Globus pallidus (tissue), 1 donor: ENCODE results near the gene OR2T10.
"Not testable (repeated sequence)": the region's sequence is repeated elsewhere in the genome, so short reads cannot be mapped to it uniquely, and the experiment has no call there.

Source experiments
- DNase-seq: peaks from one replicate; pipeline ENCODE4 v3.0.0-alpha.2; 2015; ENCODE audit warnings: low spot score

OR2T10 gene

DNA sequence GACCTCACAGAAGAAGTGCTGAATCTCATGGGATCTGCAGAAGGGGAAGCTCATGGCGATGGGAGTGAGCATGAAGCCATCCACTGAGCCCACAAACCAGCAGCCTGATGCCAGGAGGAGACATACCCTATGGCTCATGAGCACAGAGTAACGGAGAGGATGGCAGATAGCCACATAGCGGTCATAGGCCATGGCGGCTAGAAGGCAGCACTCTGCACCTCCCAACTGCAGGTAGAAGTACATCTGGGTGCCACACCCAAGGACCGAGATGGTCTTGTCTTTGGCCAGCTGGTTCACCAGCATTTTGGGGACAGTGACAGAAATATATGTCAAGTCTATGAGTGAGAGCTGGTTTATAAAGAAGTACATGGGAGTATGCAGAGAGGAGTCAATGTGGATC, 4.3 kb downstream of the OR2T10 start:
- no peak for DNase-seq

- no peak for DNase-seq
Observed at GRCh38 chr1:248592655-248593054, 4.8 kb downstream of the OR2T10 start.

- DNase-seq: no peak
Observed at GRCh38 chr1:248590055-248590454, 7.4 kb downstream of the OR2T10 start.

DNA sequence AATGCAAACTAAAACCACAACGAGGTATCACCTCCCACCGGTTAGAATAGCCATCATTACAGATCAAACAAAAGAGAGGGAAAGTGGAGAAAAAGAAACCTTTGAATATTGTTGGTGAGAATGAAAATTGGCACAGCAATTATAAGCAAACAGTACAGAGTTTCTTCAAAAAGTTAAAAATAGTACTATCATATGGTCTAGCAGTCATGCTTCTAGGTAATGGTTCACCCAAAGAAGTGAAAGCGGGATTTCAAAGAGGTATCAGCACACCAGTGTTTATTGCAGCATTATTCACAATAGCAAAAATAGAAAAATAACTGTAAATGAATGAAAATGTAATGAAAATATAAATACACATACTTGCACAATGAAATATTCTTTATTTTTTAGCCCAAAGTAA, 8.2 kb downstream of the OR2T10 start:
- DNase-seq: no peak

DNA sequence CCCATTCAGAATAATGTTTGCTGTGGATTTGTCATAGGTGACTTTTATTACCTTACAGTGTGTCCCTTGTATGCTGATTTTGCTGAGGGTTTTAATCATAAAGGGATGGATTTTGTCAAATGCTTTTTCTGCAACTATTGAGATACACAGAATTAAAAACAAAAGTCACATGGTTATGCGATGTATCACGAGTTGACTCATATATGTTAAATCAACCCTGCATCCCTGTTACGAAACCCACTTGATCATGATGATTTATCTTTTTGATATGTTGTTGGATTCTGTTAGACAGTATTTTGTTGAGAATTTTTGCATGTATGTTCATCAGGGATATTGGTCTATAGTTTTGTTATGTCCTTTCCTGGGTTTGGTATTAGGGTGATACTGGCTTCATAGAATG, 12.2 kb downstream of the OR2T10 start:
- DNase-seq: no peak

DNA sequence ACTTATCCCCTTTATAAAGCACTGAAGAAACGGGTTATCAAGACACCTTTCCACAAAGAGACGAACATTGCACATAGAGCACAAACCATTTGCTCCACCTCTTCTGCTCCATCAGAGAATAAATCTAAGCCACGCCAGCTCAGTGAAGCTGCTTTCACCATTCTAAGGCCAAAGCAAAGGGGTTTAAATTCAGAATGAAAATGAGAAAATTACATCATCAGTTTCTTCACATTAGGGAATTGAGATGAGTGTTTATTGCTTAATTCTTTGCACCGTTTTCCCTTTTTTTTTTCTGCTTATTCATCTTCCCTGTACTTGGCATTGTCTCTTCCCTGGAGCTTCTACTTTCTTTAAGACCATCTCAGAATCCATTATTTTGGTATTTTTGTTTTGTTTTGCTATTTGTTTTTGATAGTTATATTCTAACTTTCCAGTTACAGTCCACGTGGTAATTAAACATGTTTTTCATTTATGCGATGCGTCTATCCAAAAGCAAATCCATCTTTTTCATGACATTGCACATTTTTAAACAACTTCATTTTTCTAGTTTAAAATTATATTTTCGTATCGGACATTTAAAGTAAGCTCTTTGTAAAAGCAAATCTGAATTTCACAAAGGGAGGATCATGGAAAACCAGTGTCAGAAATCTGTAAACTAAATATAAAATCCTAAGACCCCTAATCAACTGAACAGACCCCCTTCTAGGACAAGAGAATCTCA, 21.1 kb downstream of the OR2T10 start:
- DNase-seq: no peak

DNA sequence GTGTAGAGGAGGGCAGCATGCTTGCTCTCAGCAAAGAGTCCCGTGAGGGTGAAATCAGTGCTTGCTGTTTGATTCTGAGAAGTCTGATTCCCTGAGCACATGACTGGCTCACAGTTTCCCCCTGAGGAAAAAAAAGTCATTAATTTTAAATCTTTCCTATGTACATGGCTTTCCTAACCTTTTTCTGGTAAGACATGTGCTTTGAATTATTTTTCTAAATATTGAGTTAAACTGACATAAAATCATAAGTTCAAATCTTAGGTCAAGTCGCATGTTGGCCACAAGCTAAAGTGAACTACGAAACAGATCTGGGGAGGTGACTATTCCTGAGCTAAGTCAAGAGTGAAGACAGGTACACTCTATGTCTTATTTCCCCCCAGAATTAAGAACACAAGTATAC, 22.8 kb downstream of the OR2T10 start, which contains the start of gene OR2T34:
OR2T34 (minus strand) TSS at position 101 of the 400 bp plus-strand sequence; CDS start at position 101, 0 bp downstream.
- not testable (repeated sequence) for DNase-seq

- not testable (repeated sequence) for DNase-seq
Observed at GRCh38 chr1:248573856-248574255, 23.6 kb downstream of the OR2T10 start.

DNA sequence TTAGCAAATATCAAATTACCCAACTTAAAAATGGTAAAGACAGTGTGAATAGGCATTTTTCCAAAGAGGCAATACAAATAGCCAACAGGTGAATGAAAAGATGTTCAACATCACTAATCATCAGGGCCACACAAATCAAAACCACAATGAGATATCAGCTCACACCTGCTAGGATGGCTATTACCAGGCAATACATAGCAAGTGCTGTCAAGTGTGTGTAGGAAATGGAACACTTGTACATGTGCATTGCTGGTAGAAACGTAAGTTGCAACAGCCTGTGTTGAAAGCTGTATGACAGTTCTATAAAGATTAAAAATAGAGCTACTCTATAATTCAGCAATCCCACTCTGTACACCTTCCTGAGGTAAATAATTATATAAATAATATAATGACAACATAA, 25.5 kb downstream of the OR2T10 start:
- DNase-seq: not testable (repeated sequence)

GRCh38 chr1:248570811-248571210, 26.7 kb downstream of the OR2T10 start:
- not testable (repeated sequence) for DNase-seq

GRCh38 chr1:248569049-248569448, 28.5 kb downstream of the OR2T10 start:
- not testable (repeated sequence) for DNase-seq

GRCh38 chr1:248565530-248566373, 31.7 kb downstream of the OR2T10 start:
- DNase-seq: not testable (repeated sequence)

- not testable (repeated sequence) for DNase-seq
Observed at GRCh38 chr1:248562672-248563071, 34.8 kb downstream of the OR2T10 start, which contains the start of gene OR2T29. Gene OR2T29 (minus strand): TSS chr1:248562772. CDS start chr1:248559491, 3,281 bp downstream.

DNA sequence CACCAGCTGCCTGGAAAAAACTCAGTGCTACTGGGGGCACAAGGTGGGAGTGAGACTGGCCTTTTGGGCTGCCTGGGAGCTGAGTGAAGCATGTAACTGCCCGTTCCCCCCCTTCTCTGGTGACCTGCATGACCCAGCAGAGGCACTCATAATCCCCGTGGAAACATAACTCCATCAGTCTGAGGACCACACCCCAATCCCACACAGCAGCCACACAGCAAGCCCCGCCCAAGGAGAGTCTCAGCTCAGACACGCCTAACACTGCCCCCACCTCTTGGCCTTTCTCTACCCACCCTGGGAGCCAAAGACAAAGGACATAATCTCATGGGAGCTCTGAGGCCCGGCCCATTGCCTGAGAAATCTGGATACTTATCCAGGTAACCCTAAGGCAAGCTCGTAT, 46.5 kb downstream of the OR2T10 start:
- not testable (repeated sequence) for DNase-seq

DNA sequence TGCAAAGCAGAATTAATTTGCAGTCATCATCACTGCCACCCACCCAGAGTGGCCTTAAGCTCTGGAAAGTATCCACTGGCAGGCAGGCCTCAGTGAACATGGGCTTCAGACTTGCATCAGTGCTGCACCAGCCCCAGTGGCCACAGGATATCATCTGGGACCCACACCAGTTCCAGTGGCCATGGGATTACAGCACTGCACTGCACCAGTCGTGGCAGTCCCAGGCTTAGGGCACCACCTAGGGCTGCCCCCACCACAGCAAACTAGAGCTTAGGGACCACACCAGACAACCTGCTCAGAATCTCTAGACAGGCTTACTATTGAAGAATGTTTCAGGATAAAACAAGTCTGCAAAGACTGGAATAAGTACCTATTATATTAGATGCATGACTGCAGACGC, 50.1 kb downstream of the OR2T10 start:
- DNase-seq: not testable (repeated sequence)
